Transverse colon (tissue), 3 donors: Measurements from ENCODE around the gene FAM153A.
"Not testable (repeated sequence)": the region's sequence is repeated elsewhere in the genome, so short reads cannot be mapped to it uniquely, and the experiment has no call there.

ENCODE experiments used
- CTCF ChIP-seq, 5 experiments: fragments of 200-600 bp in 3 of 5; fragments of 450-650 bp in 2 of 5; sonication (generic) in 3 of 5; IDR thresholded peaks; 1 replicate in 2 of 5; 2 replicates in 3 of 5; pipeline ENCODE4 v1.5.1; 2016 to 2017; ENCODE audit warnings: antibody characterized with exemption in 5 of 5, inconsistent platforms in 3 of 5, mild to moderate bottlenecking in 2 of 5, moderate library complexity in 1 of 5
- EP300 ChIP-seq: sonication (generic); formaldehyde crosslinking; IDR thresholded peaks from one replicate; pipeline ENCODE4 v1.6.1; 2017; ENCODE audit warnings: antibody characterized with exemption, low read depth
- POLR2A ChIP-seq: fragments of 450-650 bp; IDR thresholded peaks from one replicate; pipeline ENCODE4 v1.6.1; 2016; ENCODE audit warnings: antibody characterized with exemption, mild to moderate bottlenecking, moderate library complexity

- TF ChIP-seq CTCF (IDR thresholded peaks at IDR 0.05); POLR2A; EP300: not testable (repeated sequence)
Measured at GRCh38 chr5:177807265-177807664, 24.6 kb upstream of the FAM153A start.
